Fibroblast of lung (primary cell): ENCODE data around the gene GMNN. TPM values are rescaled to one million over a fixed set of nuclear protein-coding genes. Genes with fewer than 3 reads are reported as not detected.

ENCODE experiments used
- DNase-seq, 2 donors: peaks; one replicate each; pipeline versions ENCODE4 v3.0.0 to v3.0.0-alpha.2; 2010; ENCODE audit warnings: low read depth in 2 of 2
- H2AFZ ChIP-seq: 2 replicates; pipeline ENCODE4 v1.5.1; 2012; ENCODE audit warnings: low read length, control low read depth, inconsistent platforms
- H3K27ac ChIP-seq: 2 replicates; pipeline ENCODE4 v1.5.1; 2011; ENCODE audit warnings: low read length, control low read depth; ENCODE audit not compliant: insufficient read depth
- H3K27me3 ChIP-seq: 2 replicates; pipeline ENCODE4 v1.5.1; 2011; ENCODE audit warnings: mild to moderate bottlenecking, low read length; ENCODE audit not compliant: control insufficient read depth, insufficient read depth
- H3K36me3 ChIP-seq: 2 replicates; pipeline ENCODE4 v1.5.1; 2011; ENCODE audit warnings: low read length; ENCODE audit not compliant: control insufficient read depth, insufficient read depth
- H3K4me1 ChIP-seq: 2 replicates; pipeline ENCODE4 v1.5.1; 2011; ENCODE audit warnings: low read length; ENCODE audit not compliant: control insufficient read depth, insufficient read depth; ENCODE audit errors: extremely low read depth
- H3K4me2 ChIP-seq: 2 replicates; pipeline ENCODE4 v1.5.1; 2011; ENCODE audit warnings: low read length, control low read depth; ENCODE audit not compliant: insufficient read depth; ENCODE audit errors: extremely low read depth
- H3K4me3 ChIP-seq, 4 experiments: fragments of 200-600 bp in 1 of 4; sonication (generic) in 1 of 4; replicated peaks in 1 of 4; 2 replicates each; pipeline ENCODE4 v1.5.1; 2011 to 2016; ENCODE audit warnings: low read length in 4 of 4, low read depth in 3 of 4, mild to moderate bottlenecking in 3 of 4, control low read depth in 2 of 4, inconsistent platforms in 1 of 4, mixed read lengths in 1 of 4; ENCODE audit not compliant: insufficient read depth in 1 of 4; ENCODE audit errors: control extremely low read depth in 1 of 4
- H3K79me2 ChIP-seq: 2 replicates; pipeline ENCODE4 v1.5.1; 2012; ENCODE audit warnings: mild to moderate bottlenecking, low read length, inconsistent platforms; ENCODE audit not compliant: control insufficient read depth, insufficient read depth
- H3K9ac ChIP-seq: 2 replicates; pipeline ENCODE4 v1.5.1; 2011; ENCODE audit warnings: mild to moderate bottlenecking, low read length, control low read depth; ENCODE audit not compliant: insufficient read depth
- H3K9me3 ChIP-seq: 2 replicates; pipeline ENCODE4 v1.5.1; 2012; ENCODE audit warnings: low read depth, low read length; ENCODE audit not compliant: control insufficient read depth, insufficient read depth
- H4K20me1 ChIP-seq: 2 replicates; pipeline ENCODE4 v1.5.1; 2011; ENCODE audit warnings: low read length; ENCODE audit not compliant: control insufficient read depth, insufficient read depth; ENCODE audit errors: extremely low read depth
- CTCF ChIP-seq, 2 donors: IDR thresholded peaks in 1 of 2; conservative IDR thresholded peaks in 1 of 2; 1 replicate in 1 of 2; 2 replicates in 1 of 2; pipeline ENCODE4 v1.5.1; 2011 to 2012; ENCODE audit warnings: low read length in 2 of 2, control low read depth in 1 of 2, inconsistent platforms in 1 of 2, low read depth in 1 of 2, mild to moderate bottlenecking in 1 of 2
- EZH2 ChIP-seq: IDR thresholded peaks from 2 replicates; pipeline ENCODE4 v1.5.1; 2012; ENCODE audit warnings: low read length, control low read depth, mild to moderate bottlenecking; ENCODE audit errors: missing control alignments
- polyA plus RNA-seq, 2 donors: library from polyadenylated mRNA; depleted of rRNA in 1 of 2; stranded (reverse) in 1 of 2; unstranded in 1 of 2; fragments of >200 nt; gene quantifications; 2 replicates each; pipeline ENCODE4 v1.2.1, GENCODE V29; 2011 to 2012; ENCODE audit warnings: missing spikeins in 1 of 2
- total RNA-seq: library from RNA; depleted of rRNA; stranded (reverse); fragments of >200 nt; gene quantifications from 2 replicates; pipeline ENCODE4 v1.2.1, GENCODE V29; 2014

GMNN gene
- total and polyA plus RNA-seq, 2 donors (not counting 1 experiment from before 2014, with no cell fraction given) = 12.9 to 18.9 TPM

- no peaks in the 10 kb centered on the region for H3K27me3 ChIP-seq
- no peak overlapping the region for H3K4me3 ChIP-seq
- H3K4me1 ChIP-seq = no peaks in the 10 kb centered on the region
- H3K9me3 ChIP-seq = no peaks in the 10 kb centered on the region
- no peaks in the 10 kb centered on the region for H3K36me3 ChIP-seq
- no peaks in the 10 kb centered on the region for H4K20me1 ChIP-seq
- TF ChIP-seq EZH2 (no peak), CTCF (conservative IDR thresholded peaks at IDR 0.05 in 1 of 2, IDR thresholded peaks at IDR 0.05 in 1 of 2; ENCODE audit: low read depth in 1 of 2, low read length in 2 of 2) (peak; percentile 15 to 45)
- no peaks in the 10 kb centered on the region for H3K79me2 ChIP-seq
- H3K4me2 ChIP-seq = no peak overlapping the region
- peak; percentile 30 to 63 for DNase-seq
- H3K9ac ChIP-seq = no peak overlapping the region
- H2AFZ ChIP-seq = no peak overlapping the region
- H3K27ac ChIP-seq = no peak overlapping the region
Observed at GRCh38 chr6:24766680-24767462, 7.9 kb upstream of the GMNN start.

GRCh38 chr6:24768361-24768760 lies 6.4 kb upstream of the GMNN start:
- H3K27ac ChIP-seq = no peak overlapping the region

More at GRCh38 chr6:24768361-24768760, 6.4 kb upstream of the GMNN start:
- peak in 1 of 2 donors; percentile 27 for DNase-seq
- H3K36me3 ChIP-seq = no peaks in the 10 kb centered on the region
- no peak overlapping the region for H3K4me2 ChIP-seq
- H3K4me3 ChIP-seq = no peak overlapping the region
- no peak overlapping the region for H3K9ac ChIP-seq
- no peaks in the 10 kb centered on the region for H3K27me3 ChIP-seq
- no peaks in the 10 kb centered on the region for H3K4me1 ChIP-seq
- TF ChIP-seq EZH2 = no peak
- no peak for TF ChIP-seq CTCF (conservative IDR thresholded peaks at IDR 0.05 in 1 of 2, IDR thresholded peaks at IDR 0.05 in 1 of 2; ENCODE audit: low read depth in 1 of 2, low read length in 2 of 2)
- no peak overlapping the region for H2AFZ ChIP-seq
- H3K79me2 ChIP-seq = no peaks in the 10 kb centered on the region
- no peaks in the 10 kb centered on the region for H4K20me1 ChIP-seq
- H3K9me3 ChIP-seq = no peaks in the 10 kb centered on the region
